GM12873 (cell line): ENCODE results near the gene SLC2A9.

Experiments used
- CTCF ChIP-seq: IDR thresholded peaks from 2 replicates; pipeline ENCODE4 v1.5.1; 2012; ENCODE audit warnings: low read depth, mild to moderate bottlenecking, moderate library complexity, low read length, control low read depth; ENCODE audit not compliant: insufficient read depth; ENCODE audit errors: missing control alignments

The SLC2A9 gene

DNA sequence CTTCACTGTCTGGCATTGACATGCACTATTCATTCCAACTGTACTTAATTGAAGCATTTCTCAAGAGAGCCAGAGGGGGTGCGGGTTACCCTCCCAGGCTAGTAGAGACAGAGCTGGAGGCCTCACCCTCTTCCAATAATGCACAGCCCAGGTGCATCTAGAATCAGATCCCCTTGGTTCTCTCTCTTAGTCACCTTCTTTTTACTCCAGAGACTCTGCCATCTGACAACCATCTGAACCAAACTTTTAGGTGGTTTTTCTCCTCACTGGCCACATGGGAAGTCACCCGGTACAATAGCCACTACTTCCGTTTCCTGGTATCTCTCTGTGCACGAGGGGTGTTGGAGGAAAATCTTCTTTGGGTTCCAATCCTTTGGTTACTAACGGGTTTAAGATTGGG lies 81.3 kb downstream of the SLC2A9 start:
- no peak for TF ChIP-seq CTCF

DNA sequence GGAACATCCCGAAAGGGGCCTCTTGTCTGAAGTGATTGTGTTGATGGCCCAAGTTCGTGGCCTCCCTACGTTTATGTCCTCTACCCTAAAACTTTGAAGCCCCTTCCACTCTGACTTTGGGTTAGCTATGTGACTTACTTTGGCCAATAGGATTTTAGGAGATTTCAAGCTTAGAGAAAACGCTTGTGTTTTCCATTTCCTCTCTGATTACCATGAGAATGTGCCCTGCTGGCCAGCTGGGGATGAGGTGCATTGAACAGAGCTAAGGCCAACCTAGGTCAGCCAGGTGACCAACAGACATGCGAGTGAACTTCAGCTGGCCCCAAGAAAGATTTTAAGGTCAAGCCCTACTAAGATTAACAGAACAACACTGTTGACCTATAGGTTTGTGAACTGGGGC lies 82.4 kb downstream of the SLC2A9 start:
- no peak for TF ChIP-seq CTCF

DNA sequence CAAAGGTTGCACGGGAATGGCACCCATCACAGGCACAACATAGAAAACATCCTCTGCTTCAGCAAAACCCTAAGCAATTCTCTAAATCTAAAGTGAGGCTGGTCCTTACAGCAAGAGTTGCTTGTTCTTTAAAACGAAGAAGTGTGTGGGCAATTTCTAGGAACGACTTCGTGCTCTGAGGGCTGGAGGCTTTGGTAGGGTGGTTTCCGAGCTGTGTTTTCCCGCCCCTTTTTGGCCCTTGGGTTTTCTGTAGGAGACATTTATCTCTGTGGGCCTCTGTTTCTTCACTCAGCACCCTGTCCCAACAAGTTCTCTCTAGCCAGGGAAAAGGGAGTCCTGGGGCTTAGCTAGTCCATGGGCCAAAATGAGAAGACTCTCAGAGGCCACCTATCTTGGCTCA lies 84.2 kb downstream of the SLC2A9 start:
- TF ChIP-seq CTCF, result no peak

DNA sequence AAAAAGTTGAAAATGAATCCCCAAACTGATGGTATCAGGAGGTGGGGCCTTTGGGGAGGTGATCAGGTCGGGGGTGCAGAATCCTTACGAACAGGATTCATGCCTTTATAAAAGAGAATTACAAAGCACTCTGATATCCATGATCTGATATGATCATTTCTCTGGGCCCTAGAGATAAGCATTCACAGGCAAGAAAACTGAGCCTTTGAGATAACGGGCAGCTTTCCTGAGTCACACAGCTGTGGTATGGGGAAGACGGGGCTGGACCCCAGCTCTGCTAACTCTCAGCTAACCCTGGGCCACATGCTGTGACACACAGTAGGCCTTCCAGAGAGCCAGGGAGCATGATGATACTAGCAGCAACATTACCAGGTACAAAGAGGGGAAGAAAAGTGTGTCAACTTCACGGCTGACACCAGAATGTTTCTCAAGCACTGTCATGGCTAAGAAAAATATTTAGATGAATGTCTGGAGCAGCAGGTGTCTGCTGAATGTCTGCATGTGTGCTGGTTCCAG lies 85.1 kb downstream of the SLC2A9 start:
- TF ChIP-seq CTCF, result no peak

- no peak for TF ChIP-seq CTCF
Observed at GRCh38 chr4:9933956-9934355, 87.3 kb downstream of the SLC2A9 start.

- TF ChIP-seq CTCF, result no peak
Observed at GRCh38 chr4:9933184-9933583, 88.1 kb downstream of the SLC2A9 start.

DNA sequence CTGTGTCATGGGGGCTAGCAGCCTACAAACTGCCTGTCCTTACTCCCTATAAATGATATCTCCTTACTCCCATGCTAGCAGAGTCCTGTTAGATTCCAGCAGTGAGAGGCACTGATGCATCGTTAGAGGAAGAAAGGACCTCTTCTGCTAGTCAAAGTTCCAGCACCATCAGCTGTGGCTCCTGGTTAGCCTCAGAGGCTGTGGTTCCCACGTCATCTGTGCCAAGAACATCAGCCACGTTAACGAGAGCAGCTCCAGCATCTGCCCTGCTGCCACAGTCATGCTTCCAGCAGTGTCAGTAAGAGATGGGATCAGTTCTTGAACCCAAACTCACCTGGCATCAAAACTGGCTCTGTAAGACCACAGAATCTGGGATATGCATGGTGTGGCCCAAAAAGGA lies 88.5 kb downstream of the SLC2A9 start:
- no peak for TF ChIP-seq CTCF

DNA sequence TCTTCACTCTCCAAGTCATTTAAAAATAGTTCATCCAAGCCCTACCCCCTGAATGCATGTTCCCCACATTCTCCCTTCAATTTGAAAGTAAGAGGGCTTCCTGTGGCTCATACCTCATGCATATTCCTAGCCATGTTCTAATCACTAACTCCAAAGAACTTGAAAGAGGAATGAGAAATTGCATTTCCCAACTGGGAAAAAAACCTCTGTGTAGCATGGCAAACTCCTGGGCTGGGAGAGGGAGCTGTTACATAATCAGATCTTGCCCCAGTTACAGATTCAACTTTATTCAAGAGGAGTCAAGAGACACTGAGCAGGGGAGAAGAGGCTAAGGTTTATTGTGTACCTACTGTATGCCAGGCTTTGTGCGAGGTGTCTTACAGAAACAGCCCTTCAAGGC lies 90.2 kb downstream of the SLC2A9 start:
- no peak for TF ChIP-seq CTCF
